IPS-18a (cell line): ENCODE results near the gene MAGEC3.

Experiments used
- H3K27ac ChIP-seq: one replicate; pipeline ENCODE4 v1.5.1; 2013; ENCODE audit warnings: low read length
- H3K27me3 ChIP-seq: one replicate; pipeline ENCODE4 v1.6.1; 2013; ENCODE audit warnings: mild to moderate bottlenecking, low read length; ENCODE audit not compliant: control insufficient read depth, insufficient read depth
- H3K36me3 ChIP-seq: one replicate; pipeline ENCODE4 v1.6.1; 2013; ENCODE audit warnings: low read depth, low read length; ENCODE audit not compliant: control insufficient read depth
- H3K4me1 ChIP-seq: one replicate; pipeline ENCODE4 v1.6.1; 2013; ENCODE audit warnings: low read depth, low read length; ENCODE audit not compliant: control insufficient read depth
- H3K4me3 ChIP-seq: one replicate; pipeline ENCODE4 v1.5.1; 2013; ENCODE audit warnings: low read length
- H3K9ac ChIP-seq: one replicate; pipeline ENCODE4 v1.6.1; 2013; ENCODE audit warnings: mild to moderate bottlenecking, low read length, moderate library complexity
- H3K9me3 ChIP-seq: one replicate; pipeline ENCODE4 v1.6.1; 2013; ENCODE audit warnings: low read depth, low read length; ENCODE audit not compliant: control insufficient read depth

Gene MAGEC3

GRCh38 chrX:141902366-141902765 lies 64.2 kb downstream of the MAGEC3 start:
- no peaks in the 10 kb centered on the region for H3K27me3 ChIP-seq
- no peaks in the 10 kb centered on the region for H3K4me1 ChIP-seq
- H3K27ac ChIP-seq = no peak overlapping the region
- no peak overlapping the region for H3K9ac ChIP-seq
- H3K9me3 ChIP-seq = peaks cover 29% of the 10 kb centered on the region
- no peak overlapping the region for H3K4me3 ChIP-seq
- H3K36me3 ChIP-seq = no peaks in the 10 kb centered on the region

GRCh38 chrX:141903400-141904155 lies 65.5 kb downstream of the MAGEC3 start, which contains the start of gene MAGEC1:
Gene MAGEC1, plus strand, starts transcription at chrX:141903894. Its CDS starts 1,179 bp downstream, at chrX:141905073.
- H3K4me1 ChIP-seq = no peaks in the 10 kb centered on the region
- no peak within 1 kb of the TSS for H3K4me3 ChIP-seq
- H3K27ac ChIP-seq = no peak within 1 kb of the TSS
- no peaks in the 10 kb centered on the region for H3K36me3 ChIP-seq
- H3K27me3 ChIP-seq = no peaks in the 10 kb centered on the region
- no peak within 1 kb of the TSS for H3K9ac ChIP-seq
- H3K9me3 ChIP-seq = peaks cover 39% of the 10 kb centered on the region

GRCh38 chrX:141904262-141904661 lies 66.1 kb downstream of the MAGEC3 start:
- Histone ChIP-seq H3K27ac (no peak overlapping the region), H3K4me3 (no peak overlapping the region), H3K36me3 (no peaks in the 10 kb centered on the region), H3K9ac (no peak overlapping the region), H3K27me3 (no peaks in the 10 kb centered on the region), H3K9me3 (peaks cover 39% of the 10 kb centered on the region), H3K4me1 (no peaks in the 10 kb centered on the region)

GRCh38 chrX:141917801-141918200 lies 79.7 kb downstream of the MAGEC3 start:
- H3K27ac ChIP-seq = no peak overlapping the region
- no peaks in the 10 kb centered on the region for H3K27me3 ChIP-seq
- H3K9me3 ChIP-seq = peaks cover 10% of the 10 kb centered on the region
- no peaks in the 10 kb centered on the region for H3K36me3 ChIP-seq
- H3K4me3 ChIP-seq = no peak overlapping the region
- H3K4me1 ChIP-seq = no peaks in the 10 kb centered on the region
- H3K9ac ChIP-seq = no peak overlapping the region

- H3K4me1 ChIP-seq = no peaks in the 10 kb centered on the region
- peaks cover 10% of the 10 kb centered on the region for H3K9me3 ChIP-seq
- H3K4me3 ChIP-seq = no peak overlapping the region
- no peak overlapping the region for H3K27ac ChIP-seq
- H3K27me3 ChIP-seq = no peaks in the 10 kb centered on the region
- H3K36me3 ChIP-seq = no peaks in the 10 kb centered on the region
- no peak overlapping the region for H3K9ac ChIP-seq
These were observed 86.2 kb downstream of the MAGEC3 start for GRCh38 chrX:141924293-141924692.

- Histone ChIP-seq H3K4me3 (no peak overlapping the region), H3K9ac (no peak overlapping the region), H3K9me3 (peaks cover 13% of the 10 kb centered on the region), H3K36me3 (no peaks in the 10 kb centered on the region), H3K27me3 (no peaks in the 10 kb centered on the region), H3K27ac (no peak overlapping the region), H3K4me1 (no peaks in the 10 kb centered on the region)
These were observed 90.3 kb downstream of the MAGEC3 start for GRCh38 chrX:141928432-141928831.

GRCh38 chrX:141934059-141934641 lies 96.0 kb downstream of the MAGEC3 start:
- no peak overlapping the region for H3K9ac ChIP-seq
- H3K27ac ChIP-seq = no peak overlapping the region

GRCh38 chrX:141935645-141936044 lies 97.5 kb downstream of the MAGEC3 start:
- H3K4me3 ChIP-seq = no peak overlapping the region
- H3K27ac ChIP-seq = no peak overlapping the region
- no peak overlapping the region for H3K9ac ChIP-seq

More at GRCh38 chrX:141934059-141934641, 96.0 kb downstream of the MAGEC3 start:
- no peaks in the 10 kb centered on the region for H3K27me3 ChIP-seq
- H3K4me3 ChIP-seq = no peak overlapping the region
- no peaks in the 10 kb centered on the region for H3K36me3 ChIP-seq
- H3K4me1 ChIP-seq = no peaks in the 10 kb centered on the region
- H3K9me3 ChIP-seq = peaks cover 6% of the 10 kb centered on the region

GRCh38 chrX:141936080-141936479 lies 98.0 kb downstream of the MAGEC3 start:
- Histone ChIP-seq H3K27ac (no peak overlapping the region), H3K9me3 (peaks cover 13% of the 10 kb centered on the region), H3K4me1 (no peaks in the 10 kb centered on the region), H3K27me3 (no peaks in the 10 kb centered on the region), H3K36me3 (no peaks in the 10 kb centered on the region), H3K4me3 (no peak overlapping the region), H3K9ac (no peak overlapping the region)

More at GRCh38 chrX:141935645-141936044, 97.5 kb downstream of the MAGEC3 start:
- Histone ChIP-seq H3K27me3 (no peaks in the 10 kb centered on the region), H3K4me1 (no peaks in the 10 kb centered on the region), H3K9me3 (peaks cover 13% of the 10 kb centered on the region), H3K36me3 (no peaks in the 10 kb centered on the region)

- Histone ChIP-seq H3K27ac (no peak overlapping the region), H3K9me3 (peaks cover 18% of the 10 kb centered on the region), H3K36me3 (no peaks in the 10 kb centered on the region), H3K9ac (no peak overlapping the region), H3K4me1 (no peaks in the 10 kb centered on the region), H3K27me3 (no peaks in the 10 kb centered on the region), H3K4me3 (no peak overlapping the region)
These were observed 103.1 kb downstream of the MAGEC3 start for GRCh38 chrX:141941234-141941633.

GRCh38 chrX:141945426-141945825 lies 107.3 kb downstream of the MAGEC3 start:
- H3K9me3 ChIP-seq = peaks cover 12% of the 10 kb centered on the region
- no peaks in the 10 kb centered on the region for H3K4me1 ChIP-seq
- H3K9ac ChIP-seq = no peak overlapping the region
- H3K36me3 ChIP-seq = no peaks in the 10 kb centered on the region
- no peaks in the 10 kb centered on the region for H3K27me3 ChIP-seq
- no peak overlapping the region for H3K27ac ChIP-seq
- no peak overlapping the region for H3K4me3 ChIP-seq

GRCh38 chrX:141947350-141947749 lies 109.2 kb downstream of the MAGEC3 start:
- no peak overlapping the region for H3K4me3 ChIP-seq

More at GRCh38 chrX:141947350-141947749, 109.2 kb downstream of the MAGEC3 start:
- no peaks in the 10 kb centered on the region for H3K36me3 ChIP-seq
- H3K27ac ChIP-seq = no peak overlapping the region
- no peak overlapping the region for H3K9ac ChIP-seq
- H3K27me3 ChIP-seq = no peaks in the 10 kb centered on the region
- H3K4me1 ChIP-seq = no peaks in the 10 kb centered on the region
- peaks cover 22% of the 10 kb centered on the region for H3K9me3 ChIP-seq
